CD4-positive, alpha-beta T cell (primary cell): ENCODE results near the gene SLC41A3. TPM values are rescaled to one million over a fixed set of nuclear protein-coding genes. Genes with fewer than 3 reads are reported as not detected.
A peak's percentile ranks its signal among the peaks of the same experiment; 100 is the strongest.

Source experiments
- ATAC-seq: fragments of 200-7000 bp; cut with Tn5 transposase; one replicate; pipeline ENCODE4 v1.10.0; 2022; ENCODE audit warnings: mild to moderate bottlenecking; ENCODE audit not compliant: poor library complexity
- CTCF ChIA-PET: fragments of 350-600 bp; sonication (Branson Sonifier 250); formaldehyde crosslinking; loops from one replicate; lab custom pipeline; 2021; ENCODE audit warnings: antibody characterized with exemption, inconsistent platforms; lab: Charles Lee
- POLR2A ChIA-PET: fragments of 350-600 bp; sonication (Branson Sonifier 250); formaldehyde crosslinking; loops from one replicate; lab custom pipeline; 2021; ENCODE audit warnings: antibody characterized with exemption, inconsistent platforms; lab: Charles Lee
- DNase-seq, 14 experiments: peaks; one replicate each; pipeline ENCODE4 v3.0.0-alpha.2; 2013 to 2020; ENCODE audit warnings: mixed read lengths in 2 of 14
- H3K27ac ChIP-seq, 2 donors: one replicate each; pipeline versions ENCODE4 v1.5.1 to v1.7.0; 2013; ENCODE audit warnings: low read length in 2 of 2, low read depth in 1 of 2, mild to moderate bottlenecking in 1 of 2
- H3K27me3 ChIP-seq, 2 experiments: 1 replicate in 1 of 2; 2 replicates in 1 of 2; pipeline versions ENCODE4 v1.6.1 to v1.7.0; 2013; ENCODE audit warnings: low read length in 2 of 2, control low read depth in 1 of 2, mild to moderate bottlenecking in 1 of 2, moderate library complexity in 1 of 2; ENCODE audit not compliant: insufficient read depth in 2 of 2, control insufficient read depth in 1 of 2
- H3K36me3 ChIP-seq: one replicate; pipeline ENCODE4 v1.6.1; 2013; ENCODE audit warnings: low read length, control low read depth; ENCODE audit not compliant: insufficient read depth
- H3K4me1 ChIP-seq: one replicate; pipeline ENCODE4 v1.6.1; 2013; ENCODE audit warnings: low read length, control low read depth; ENCODE audit not compliant: insufficient read depth
- H3K4me3 ChIP-seq: one replicate; pipeline ENCODE4 v1.5.1; 2013; ENCODE audit warnings: mild to moderate bottlenecking, low read length, moderate library complexity
- H3K9me3 ChIP-seq, 2 experiments: 1 replicate in 1 of 2; 2 replicates in 1 of 2; pipeline versions ENCODE4 v1.6.1 to v1.7.0; 2013; ENCODE audit warnings: low read length in 2 of 2, mild to moderate bottlenecking in 2 of 2, control low read depth in 1 of 2, moderate library complexity in 1 of 2; ENCODE audit not compliant: control insufficient read depth in 1 of 2, insufficient read depth in 1 of 2
- H3K27ac Mint-ChIP-seq: one replicate; pipeline ENCODE4 v1.8.0; 2020; ENCODE audit warnings: mixed read lengths
- H3K27me3 Mint-ChIP-seq: one replicate; pipeline ENCODE4 v1.8.0; 2021; ENCODE audit warnings: mixed read lengths
- H3K36me3 Mint-ChIP-seq: one replicate; pipeline ENCODE4 v1.8.0; 2021; ENCODE audit warnings: low read depth, mixed read lengths
- H3K4me1 Mint-ChIP-seq: one replicate; pipeline ENCODE4 v1.8.0; 2021; ENCODE audit warnings: low read depth, mixed read lengths
- H3K4me3 Mint-ChIP-seq: one replicate; pipeline ENCODE4 v1.8.0; 2020; ENCODE audit warnings: mild to moderate bottlenecking, mixed read lengths
- H3K9me3 Mint-ChIP-seq: one replicate; pipeline ENCODE4 v1.8.0; 2020; ENCODE audit warnings: mixed read lengths
- CTCF ChIP-seq: fragments of 200-600 bp; IDR thresholded peaks from one replicate; pipeline ENCODE4 v1.8.0; 2022; ENCODE audit warnings: antibody characterized with exemption, mild to moderate bottlenecking
- intact Hi-C, 2 experiments: fragments of 100-400 bp; cut with DNase I in 1 of 2; cut with micrococcal nuclease in 1 of 2; formaldehyde crosslinking; loops; one replicate each; pipeline versions ENCODE4 v1.15.1 to v1.9.0; 2023 to 2025; cut with DNase I, micrococcal nuclease
- total RNA-seq, 174 experiments: library from RNA in 2 of 174; stranded (reverse) in 2 of 174; gene quantifications; one replicate each; pipeline ENCODE4 v1.2.3 and lab custom pipeline; 2021 to 2026

SLC41A3 gene
- total RNA-seq, 2 experiments from 2014 or later: 26.5 to 29.1 TPM

DNA sequence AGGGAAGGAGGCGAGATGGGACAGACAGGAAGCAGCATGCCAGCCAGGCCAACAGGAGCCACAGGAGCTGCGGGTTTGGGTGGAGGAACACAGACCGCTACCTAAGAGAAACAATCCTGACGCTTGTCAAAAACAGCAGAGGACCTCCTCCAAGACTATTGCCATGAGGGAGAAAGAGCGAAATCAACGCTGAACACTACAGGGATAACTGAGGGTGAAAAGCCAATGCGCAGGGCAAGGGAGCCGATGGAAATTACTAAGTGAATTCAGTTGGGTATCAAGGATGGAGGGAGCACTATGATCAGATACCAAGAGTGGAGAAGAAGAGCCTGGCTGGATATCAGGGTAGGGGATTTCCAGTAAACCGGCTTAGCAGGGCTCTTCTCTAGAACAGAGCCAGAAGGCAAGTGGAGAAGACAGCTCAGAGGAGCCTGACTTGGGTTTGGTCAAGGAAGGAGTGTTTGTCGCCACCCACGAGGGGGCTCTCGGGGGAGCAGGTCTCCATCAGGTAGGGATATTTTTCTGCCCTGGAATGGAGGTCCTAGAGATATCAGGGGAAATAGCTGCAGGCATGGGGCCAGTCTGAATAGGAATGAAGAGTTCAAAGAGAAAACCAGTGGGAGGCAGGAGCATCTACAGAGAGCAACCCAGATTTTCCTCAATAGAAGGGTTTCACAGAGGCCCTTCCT lies 48.4 kb downstream of the SLC41A3 start:
- Histone ChIP-seq H3K36me3 (peaks cover 21% of the 10 kb centered on the region), H3K9me3 (peaks cover 0 to 7% of the 10 kb centered on the region in 2 experiments), H3K27me3 (no peaks in the 10 kb centered on the region), H3K4me1 (peaks cover 6% of the 10 kb centered on the region), H3K27ac (no peak overlapping the region), H3K4me3 (no peak overlapping the region)
- POLR2A ChIA-PET: no interaction called here
- CTCF ChIA-PET: no interaction called here
- H3K27ac Mint-ChIP-seq: no peak overlapping the region
- TF ChIP-seq CTCF: no peak
- no peaks in the 10 kb centered on the region for H3K9me3 Mint-ChIP-seq
- ATAC-seq (no peak), DNase-seq (no peak)
- no peaks in the 10 kb centered on the region for H3K4me1 Mint-ChIP-seq
- H3K27me3 Mint-ChIP-seq: no peaks in the 10 kb centered on the region
- intact Hi-C loops: no loop called here
- H3K4me3 Mint-ChIP-seq: no peak overlapping the region
- peaks cover 95% of the 10 kb centered on the region for H3K36me3 Mint-ChIP-seq

DNA sequence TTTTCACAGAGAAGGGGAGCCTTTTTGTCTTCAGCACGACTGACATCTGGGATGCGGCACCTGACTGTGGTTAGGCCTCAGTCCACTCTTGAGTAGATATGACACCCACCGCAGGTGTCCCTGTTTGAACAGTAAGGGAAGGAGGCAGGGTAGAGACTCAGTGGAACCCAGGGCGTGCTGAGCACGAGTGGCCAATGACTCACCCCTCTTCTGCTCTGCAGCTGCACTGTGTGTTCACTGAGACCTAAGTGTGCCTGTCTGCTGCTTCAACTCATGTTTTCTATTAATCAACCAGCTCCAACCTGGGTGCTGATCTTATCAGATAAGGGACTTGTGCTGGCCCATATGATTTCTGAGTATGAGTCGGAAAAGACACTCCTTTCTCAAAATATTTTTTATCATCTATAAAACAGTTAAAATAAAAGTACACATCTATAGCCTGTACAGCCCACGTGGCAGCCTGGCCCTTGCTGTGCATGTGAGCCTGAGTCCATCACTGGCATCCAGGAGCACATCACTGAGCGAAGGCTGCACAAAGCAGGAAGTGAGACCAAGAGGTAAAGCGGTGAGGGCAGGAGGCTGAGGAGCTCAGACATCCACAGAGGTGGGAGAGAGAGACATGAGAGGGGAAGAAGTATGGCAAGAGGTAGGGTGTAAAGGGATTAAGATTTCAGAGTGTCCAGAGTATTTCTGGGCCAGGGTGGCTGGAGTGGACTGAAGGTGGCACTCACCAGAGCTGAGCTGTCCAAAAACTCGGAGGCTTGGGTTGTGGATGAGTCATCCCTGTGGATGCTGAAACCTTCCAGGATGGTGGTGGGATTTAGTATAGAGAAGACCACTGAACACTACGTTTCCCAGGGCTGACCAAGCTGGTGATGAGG lies 49.2 kb downstream of the SLC41A3 start:
- no peaks in the 10 kb centered on the region for H3K4me1 Mint-ChIP-seq
- Histone ChIP-seq H3K36me3 (peaks cover 21% of the 10 kb centered on the region), H3K27me3 (no peaks in the 10 kb centered on the region), H3K27ac (no peak overlapping the region), H3K4me3 (no peak overlapping the region), H3K9me3 (peaks cover 0 to 7% of the 10 kb centered on the region in 2 experiments), H3K4me1 (peaks cover 6% of the 10 kb centered on the region)
- no peak overlapping the region for H3K4me3 Mint-ChIP-seq
- CTCF ChIA-PET: no interaction called here
- H3K27ac Mint-ChIP-seq: no peak overlapping the region
- H3K9me3 Mint-ChIP-seq: no peaks in the 10 kb centered on the region
- DNase-seq (peak in 2 of 14 experiments; percentile 6 to 7), ATAC-seq (peak; percentile 24)
- intact Hi-C loops: no loop called here
- POLR2A ChIA-PET: no interaction called here
- no peaks in the 10 kb centered on the region for H3K27me3 Mint-ChIP-seq
- no peak for TF ChIP-seq CTCF
- peaks cover 92% of the 10 kb centered on the region for H3K36me3 Mint-ChIP-seq

DNA sequence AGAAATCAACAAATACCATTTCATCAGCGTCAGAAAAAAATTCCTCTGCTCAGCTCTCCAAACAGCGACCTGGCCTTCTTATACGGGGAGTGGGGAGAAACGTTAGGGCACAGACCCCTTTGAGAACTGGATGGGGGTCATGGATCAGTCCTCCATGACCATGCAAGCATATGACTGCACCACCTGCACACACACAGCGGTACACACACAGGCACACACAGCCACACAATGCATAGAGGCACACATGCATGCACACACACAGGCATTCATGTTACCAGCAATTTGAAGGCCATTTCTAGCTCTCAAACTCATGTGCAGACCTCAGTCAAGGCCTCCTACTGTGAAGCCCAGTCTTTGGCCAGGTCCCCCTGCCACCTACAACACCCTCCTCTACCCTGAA lies 50.2 kb downstream of the SLC41A3 start:
- CTCF ChIA-PET: no interaction called here
- intact Hi-C loops: no loop called here
- Histone ChIP-seq H3K36me3 (peaks cover 28% of the 10 kb centered on the region), H3K4me3 (no peak overlapping the region), H3K27me3 (no peaks in the 10 kb centered on the region), H3K4me1 (peaks cover 6% of the 10 kb centered on the region), H3K9me3 (peaks cover 0 to 7% of the 10 kb centered on the region in 2 experiments), H3K27ac (no peak overlapping the region)
- POLR2A ChIA-PET: no interaction called here
- Mint-ChIP-seq H3K9me3 (no peaks in the 10 kb centered on the region), H3K4me3 (no peak overlapping the region), H3K27me3 (no peaks in the 10 kb centered on the region), H3K27ac (no peak overlapping the region), H3K36me3 (peaks cover 92% of the 10 kb centered on the region), H3K4me1 (no peaks in the 10 kb centered on the region)
- ATAC-seq: no peak
- TF ChIP-seq CTCF: no peak
- DNase-seq: no peak
